H9 (cell line): ENCODE results near the gene PDIA3. TPM values are rescaled to one million over a fixed set of nuclear protein-coding genes. Genes with fewer than 3 reads are reported as not detected.

Experiments used
- DNase-seq: peaks from one replicate; pipeline ENCODE4 v3.0.0-alpha.2; 2017
- H2AFZ ChIP-seq: one replicate; pipeline ENCODE4 v1.6.1; 2013; ENCODE audit warnings: mild to moderate bottlenecking, low read length, control low read depth, moderate library complexity
- H2AK5ac ChIP-seq: 2 replicates; pipeline ENCODE4 v1.6.1; 2013; ENCODE audit warnings: low read length, control low read depth, mixed read lengths; ENCODE audit not compliant: insufficient read length
- H2BK120ac ChIP-seq: one replicate; pipeline ENCODE4 v1.6.1; 2013; ENCODE audit warnings: low read depth, mild to moderate bottlenecking, low read length, control low read depth, inconsistent platforms; ENCODE audit not compliant: poor library complexity, severe bottlenecking
- H2BK12ac ChIP-seq: 2 replicates; pipeline ENCODE4 v1.6.1; 2013; ENCODE audit warnings: low read length, control low read depth, mixed read lengths, low read depth; ENCODE audit not compliant: insufficient read length
- H2BK15ac ChIP-seq: 2 replicates; pipeline ENCODE4 v1.6.1; 2013; ENCODE audit warnings: low read depth, low read length, control low read depth
- H2BK20ac ChIP-seq: one replicate; pipeline ENCODE4 v1.6.1; 2013; ENCODE audit warnings: low read depth, mild to moderate bottlenecking, low read length, control low read depth, inconsistent platforms; ENCODE audit not compliant: poor library complexity, severe bottlenecking
- H2BK5ac ChIP-seq: 2 replicates; pipeline ENCODE4 v1.6.1; 2013; ENCODE audit warnings: low read length, control low read depth, mixed read lengths; ENCODE audit not compliant: insufficient read length
- H3K14ac ChIP-seq: 2 replicates; pipeline ENCODE4 v1.6.1; 2013; ENCODE audit warnings: low read length, control low read depth; ENCODE audit not compliant: insufficient read depth
- H3K18ac ChIP-seq: 2 replicates; pipeline ENCODE4 v1.6.1; 2013; ENCODE audit warnings: low read depth, mild to moderate bottlenecking, mixed read lengths, low read length, control low read depth; ENCODE audit not compliant: insufficient read length
- H3K23ac ChIP-seq: 2 replicates; pipeline ENCODE4 v1.6.1; 2013; ENCODE audit warnings: low read length, control low read depth, mixed read lengths, low read depth; ENCODE audit not compliant: insufficient read length
- H3K23me2 ChIP-seq: 2 replicates; pipeline ENCODE4 v1.6.1; 2013; ENCODE audit warnings: low read depth, mild to moderate bottlenecking, mixed read lengths, low read length, control low read depth; ENCODE audit not compliant: insufficient read length, poor library complexity, severe bottlenecking
- H3K27ac ChIP-seq: 2 replicates; pipeline ENCODE4 v1.5.1; 2013; ENCODE audit warnings: low read length, control low read depth, mixed read lengths, low read depth; ENCODE audit not compliant: insufficient read length
- H3K27me3 ChIP-seq: 2 replicates; pipeline ENCODE4 v1.6.1; 2013; ENCODE audit warnings: low read length, control low read depth, inconsistent platforms; ENCODE audit not compliant: insufficient read depth
- H3K4ac ChIP-seq: 2 replicates; pipeline ENCODE4 v1.6.1; 2013; ENCODE audit warnings: low read depth, mild to moderate bottlenecking, control low read depth, inconsistent platforms, low read length, moderate library complexity
- H3K4me1 ChIP-seq: 2 replicates; pipeline ENCODE4 v1.6.1; 2013; ENCODE audit warnings: low read length, control low read depth, inconsistent platforms; ENCODE audit not compliant: insufficient read depth
- H3K4me2 ChIP-seq: 2 replicates; pipeline ENCODE4 v1.6.1; 2013; ENCODE audit warnings: low read length, control low read depth, mixed read lengths; ENCODE audit not compliant: insufficient read length, insufficient read depth
- H3K56ac ChIP-seq: 2 replicates; pipeline ENCODE4 v1.6.1; 2013; ENCODE audit warnings: low read depth, mild to moderate bottlenecking, mixed read lengths, low read length, control low read depth; ENCODE audit not compliant: insufficient read length
- H3K79me1 ChIP-seq: 2 replicates; pipeline ENCODE4 v1.6.1; 2013; ENCODE audit warnings: low read depth, mild to moderate bottlenecking, moderate library complexity, low read length, control low read depth, inconsistent platforms; ENCODE audit not compliant: insufficient read depth, poor library complexity, severe bottlenecking
- H3K79me2 ChIP-seq: 2 replicates; pipeline ENCODE4 v1.6.1; 2013; ENCODE audit warnings: low read length, control low read depth, inconsistent platforms; ENCODE audit not compliant: insufficient read depth
- H3K9ac ChIP-seq: 2 replicates; pipeline ENCODE4 v1.6.1; 2013; ENCODE audit warnings: low read length, control low read depth, mixed read lengths; ENCODE audit not compliant: insufficient read length; ENCODE audit errors: extremely low read depth
- H3K9me3 ChIP-seq: one replicate; pipeline ENCODE4 v1.6.1; 2013; ENCODE audit warnings: low read depth, low read length, inconsistent platforms; ENCODE audit not compliant: control insufficient read depth
- H3T11ph ChIP-seq: one replicate; pipeline ENCODE4 v1.6.1; 2013; ENCODE audit warnings: mild to moderate bottlenecking, low read length, control low read depth, inconsistent platforms
- H4K20me1 ChIP-seq: one replicate; pipeline ENCODE4 v1.6.1; 2013; ENCODE audit not compliant: control insufficient read depth, insufficient read length, insufficient read depth
- H4K5ac ChIP-seq: 2 replicates; pipeline ENCODE4 v1.6.1; 2013; ENCODE audit warnings: low read depth, mild to moderate bottlenecking, mixed read lengths, low read length, control low read depth; ENCODE audit not compliant: insufficient read length
- H4K8ac ChIP-seq: replicated peaks from 2 replicates; pipeline ENCODE4 v1.6.1; 2013; ENCODE audit warnings: low read length, control low read depth, mixed read lengths, low read depth; ENCODE audit not compliant: insufficient read length
- H4K91ac ChIP-seq: 2 replicates; pipeline ENCODE4 v1.6.1; 2013; ENCODE audit warnings: low read depth, mild to moderate bottlenecking, moderate library complexity, mixed read lengths, low read length, control low read depth; ENCODE audit not compliant: insufficient read length
- H3K27ac Mint-ChIP-seq, 3 experiments: 2 replicates in 2 of 3; 3 replicates in 1 of 3; pipeline ENCODE4 v1.8.0; 2020 to 2021; ENCODE audit warnings: mixed read lengths in 3 of 3, mild to moderate bottlenecking in 1 of 3, moderate library complexity in 1 of 3
- H3K27me3 Mint-ChIP-seq: 2 replicates; pipeline ENCODE4 v1.8.0; 2021; ENCODE audit warnings: low read depth, mild to moderate bottlenecking, moderate library complexity, mixed read lengths
- H3K36me3 Mint-ChIP-seq, 3 experiments: 2 replicates in 2 of 3; 3 replicates in 1 of 3; pipeline ENCODE4 v1.8.0; 2020 to 2021; ENCODE audit warnings: low read depth in 3 of 3, mixed read lengths in 3 of 3; ENCODE audit not compliant: insufficient read depth in 1 of 3
- H3K4me1 Mint-ChIP-seq, 2 experiments: 2 replicates each; pipeline ENCODE4 v1.8.0; 2020; ENCODE audit warnings: mixed read lengths in 2 of 2
- H3K4me3 Mint-ChIP-seq, 2 experiments: 2 replicates in 1 of 2; 3 replicates in 1 of 2; pipeline ENCODE4 v1.8.0; 2020 to 2021; ENCODE audit warnings: mild to moderate bottlenecking in 2 of 2, mixed read lengths in 2 of 2, moderate library complexity in 1 of 2
- H3K9me3 Mint-ChIP-seq, 2 experiments: 2 replicates in 1 of 2; 3 replicates in 1 of 2; pipeline ENCODE4 v1.8.0; 2020; ENCODE audit warnings: mild to moderate bottlenecking in 2 of 2, mixed read lengths in 2 of 2, moderate library complexity in 1 of 2
- CTCF ChIP-seq: fragments of 200-600 bp; sonication (generic); conservative IDR thresholded peaks from 3 replicates; pipeline ENCODE4 v1.8.0; 2021; ENCODE audit warnings: antibody characterized with exemption, mild to moderate bottlenecking
- WGBS: extraction: QIAGEN DNeasy Blood & Tissue Kit; methylation state at CpG from one replicate; pipeline ENCODE4 v1.1.7; 2013; ENCODE audit warnings: missing lambda C conversion rate, low lambda C conversion rate, mixed read lengths; ENCODE audit not compliant: insufficient read length; ENCODE audit errors: extremely low coverage; 5-methylcytosine and 5-hydroxymethylcytosine counted together
- total RNA-seq: library from RNA; stranded (reverse); gene quantifications from 2 replicates; pipeline ENCODE4 v1.2.1, GENCODE V29; 2021

Gene PDIA3
- total RNA-seq, 1 experiment from 2014 or later: 524 TPM

DNA sequence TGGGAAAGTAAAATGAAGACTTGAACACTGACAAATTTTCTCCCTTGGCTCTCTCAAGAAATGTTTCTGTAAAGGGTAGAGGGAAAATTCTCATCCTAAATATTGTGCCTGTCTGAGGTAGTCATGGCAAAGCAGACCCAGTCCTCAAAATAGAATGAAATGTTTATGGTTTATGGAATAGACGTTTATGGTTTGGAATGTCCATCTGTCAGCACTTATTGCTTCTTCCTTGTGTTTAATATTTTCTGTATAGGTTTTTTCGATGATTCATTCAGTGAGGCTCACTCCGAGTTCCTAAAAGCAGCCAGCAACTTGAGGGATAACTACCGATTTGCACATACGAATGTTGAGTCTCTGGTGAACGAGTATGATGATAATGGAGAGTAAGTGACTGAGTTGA is 16.6 kb downstream of the PDIA3 start:
- H4K5ac ChIP-seq: no peak overlapping the region
- Mint-ChIP-seq H3K4me1 (no peaks in the 10 kb centered on the region), H3K27ac (no peak overlapping the region), H3K4me3 (no peak overlapping the region), H3K27me3 (no peaks in the 10 kb centered on the region), H3K36me3 (peaks cover 59 to 89% (median 71%) of the 10 kb centered on the region in 3 experiments; a peak in 6 of 7 replicates), H3K9me3 (no peaks in the 10 kb centered on the region)
- DNase-seq: no peak
- no peak overlapping the region for H3K4ac ChIP-seq
- peaks cover 5% of the 10 kb centered on the region for H3K79me1 ChIP-seq
- H3K4me1 ChIP-seq: no peaks in the 10 kb centered on the region
- no peaks in the 10 kb centered on the region for H3K27me3 ChIP-seq
- H4K91ac ChIP-seq: no peak overlapping the region
- no peak for TF ChIP-seq CTCF
- H3K27ac ChIP-seq: no peak overlapping the region
- no peaks in the 10 kb centered on the region for H3K79me2 ChIP-seq
- H2AK5ac ChIP-seq: no peak overlapping the region
- no peak overlapping the region for H3K14ac ChIP-seq
- no peak overlapping the region for H4K8ac ChIP-seq
- H2AFZ ChIP-seq: no peak overlapping the region
- H3T11ph ChIP-seq: no peak overlapping the region
- H3K23me2 ChIP-seq: no peaks in the 10 kb centered on the region
- H2BK12ac ChIP-seq: no peak overlapping the region
- WGBS: no CpG with 5 or more reads among the region's 6 CpGs
- H3K23ac ChIP-seq: no peak overlapping the region
- no peak overlapping the region for H3K9ac ChIP-seq
- no peak overlapping the region for H3K4me2 ChIP-seq
- no peak overlapping the region for H2BK5ac ChIP-seq
- H2BK120ac ChIP-seq: no peak overlapping the region
- no peak overlapping the region for H2BK20ac ChIP-seq
- H3K9me3 ChIP-seq: no peaks in the 10 kb centered on the region
- no peak overlapping the region for H2BK15ac ChIP-seq
- H4K20me1 ChIP-seq: no peaks in the 10 kb centered on the region
- no peak overlapping the region for H3K56ac ChIP-seq
- no peak overlapping the region for H3K18ac ChIP-seq
